Measurements from ENCODE around the gene PLXDC2.

DNA sequence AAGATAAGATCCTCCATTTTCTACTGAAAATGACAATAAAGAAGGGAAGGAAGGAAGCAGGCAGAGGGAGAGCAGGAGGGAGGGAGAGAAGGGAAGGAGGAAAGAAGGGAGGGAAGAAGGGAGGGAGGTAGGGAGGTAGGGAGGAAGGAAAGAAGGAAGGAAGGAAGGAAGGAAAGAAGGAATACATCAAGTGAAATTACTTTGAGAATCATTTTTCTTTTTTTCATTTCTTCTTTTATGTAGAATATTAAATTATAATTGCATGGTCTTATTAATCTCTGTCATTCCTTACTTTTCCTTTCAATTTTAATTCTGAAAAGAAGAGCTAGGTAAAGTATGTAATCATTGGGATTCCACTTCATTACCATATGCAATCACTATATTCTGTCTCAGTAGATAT, 97.8 kb downstream of the PLXDC2 start:
- TF ChIP-seq, protein P1, sequence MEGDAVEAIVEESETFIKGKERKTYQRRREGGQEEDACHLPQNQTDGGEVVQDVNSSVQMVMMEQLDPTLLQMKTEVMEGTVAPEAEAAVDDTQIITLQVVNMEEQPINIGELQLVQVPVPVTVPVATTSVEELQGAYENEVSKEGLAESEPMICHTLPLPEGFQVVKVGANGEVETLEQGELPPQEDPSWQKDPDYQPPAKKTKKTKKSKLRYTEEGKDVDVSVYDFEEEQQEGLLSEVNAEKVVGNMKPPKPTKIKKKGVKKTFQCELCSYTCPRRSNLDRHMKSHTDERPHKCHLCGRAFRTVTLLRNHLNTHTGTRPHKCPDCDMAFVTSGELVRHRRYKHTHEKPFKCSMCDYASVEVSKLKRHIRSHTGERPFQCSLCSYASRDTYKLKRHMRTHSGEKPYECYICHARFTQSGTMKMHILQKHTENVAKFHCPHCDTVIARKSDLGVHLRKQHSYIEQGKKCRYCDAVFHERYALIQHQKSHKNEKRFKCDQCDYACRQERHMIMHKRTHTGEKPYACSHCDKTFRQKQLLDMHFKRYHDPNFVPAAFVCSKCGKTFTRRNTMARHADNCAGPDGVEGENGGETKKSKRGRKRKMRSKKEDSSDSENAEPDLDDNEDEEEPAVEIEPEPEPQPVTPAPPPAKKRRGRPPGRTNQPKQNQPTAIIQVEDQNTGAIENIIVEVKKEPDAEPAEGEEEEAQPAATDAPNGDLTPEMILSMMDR (IDR thresholded peaks at IDR 0.05) = no peak
- TF ChIP-seq POLR2A (IDR thresholded peaks at IDR 0.05) = no peak
